Activated T-cell treated with anti-CD3 and anti-CD28 coated beads, Interleukin-2, amount 50 U/mL, for 1 hour (primary cell): ENCODE data around the gene ZNF213.
"Not testable (repeated sequence)": the region's sequence is repeated elsewhere in the genome, so short reads cannot be mapped to it uniquely, and the experiment has no call there.

Experiments
- DNase-seq: peaks from one replicate; pipeline ENCODE4 v3.0.0-alpha.2; 2020

The ZNF213 gene

GRCh38 chr16:3149630-3150345, 15.0 kb downstream of the ZNF213 start:
- peak; percentile 63 for DNase-seq

- DNase-seq: peak; percentile 100
These were observed 15.8 kb downstream of the ZNF213 start for GRCh38 chr16:3150346-3151218.

GRCh38 chr16:3152027-3152276, 17.1 kb downstream of the ZNF213 start:
- DNase-seq: peak; percentile 39

GRCh38 chr16:3152277-3152990, 17.6 kb downstream of the ZNF213 start:
- DNase-seq: peak; percentile 81

GRCh38 chr16:3152991-3153368, 18.2 kb downstream of the ZNF213 start:
- DNase-seq: no peak

GRCh38 chr16:3155181-3155580, 20.4 kb downstream of the ZNF213 start:
- no peak for DNase-seq

GRCh38 chr16:3155972-3156371, 21.1 kb downstream of the ZNF213 start:
- no peak for DNase-seq

GRCh38 chr16:3157229-3158025, 22.6 kb downstream of the ZNF213 start:
- peak; percentile 63 for DNase-seq

GRCh38 chr16:3158026-3158509, 23.2 kb downstream of the ZNF213 start:
- no peak for DNase-seq

GRCh38 chr16:3158510-3159314, 23.9 kb downstream of the ZNF213 start:
- DNase-seq: peak; percentile 95

GRCh38 chr16:3161235-3162018, 26.6 kb downstream of the ZNF213 start:
- no peak for DNase-seq

- no peak for DNase-seq
These were observed 29.5 kb downstream of the ZNF213 start for GRCh38 chr16:3164121-3164991.

GRCh38 chr16:3165111-3165822, 30.4 kb downstream of the ZNF213 start:
- DNase-seq: no peak

GRCh38 chr16:3166505-3166886, 31.7 kb downstream of the ZNF213 start:
- no peak for DNase-seq

GRCh38 chr16:3168729-3169128, 33.9 kb downstream of the ZNF213 start:
- DNase-seq: not testable (repeated sequence)

- peak; percentile 42 for DNase-seq
These were observed 35.8 kb downstream of the ZNF213 start for GRCh38 chr16:3170440-3171180.

- DNase-seq: peak; percentile 71
These were observed 36.5 kb downstream of the ZNF213 start for GRCh38 chr16:3171181-3171854.
